Activated CD4-positive, alpha-beta T cell treated with anti-CD3 and anti-CD28 coated beads for 48 hours (primary cell): ENCODE results near the gene OR8B8.
"Not testable (repeated sequence)": the region's sequence is repeated elsewhere in the genome, so short reads cannot be mapped to it uniquely, and the experiment has no call there.

ENCODE experiments used
- DNase-seq: peaks from one replicate; pipeline ENCODE4 v3.0.0-alpha.2; 2020

OR8B8 gene, protein sequence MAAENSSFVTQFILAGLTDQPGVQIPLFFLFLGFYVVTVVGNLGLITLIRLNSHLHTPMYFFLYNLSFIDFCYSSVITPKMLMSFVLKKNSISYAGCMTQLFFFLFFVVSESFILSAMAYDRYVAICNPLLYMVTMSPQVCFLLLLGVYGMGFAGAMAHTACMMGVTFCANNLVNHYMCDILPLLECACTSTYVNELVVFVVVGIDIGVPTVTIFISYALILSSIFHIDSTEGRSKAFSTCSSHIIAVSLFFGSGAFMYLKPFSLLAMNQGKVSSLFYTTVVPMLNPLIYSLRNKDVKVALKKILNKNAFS

DNA sequence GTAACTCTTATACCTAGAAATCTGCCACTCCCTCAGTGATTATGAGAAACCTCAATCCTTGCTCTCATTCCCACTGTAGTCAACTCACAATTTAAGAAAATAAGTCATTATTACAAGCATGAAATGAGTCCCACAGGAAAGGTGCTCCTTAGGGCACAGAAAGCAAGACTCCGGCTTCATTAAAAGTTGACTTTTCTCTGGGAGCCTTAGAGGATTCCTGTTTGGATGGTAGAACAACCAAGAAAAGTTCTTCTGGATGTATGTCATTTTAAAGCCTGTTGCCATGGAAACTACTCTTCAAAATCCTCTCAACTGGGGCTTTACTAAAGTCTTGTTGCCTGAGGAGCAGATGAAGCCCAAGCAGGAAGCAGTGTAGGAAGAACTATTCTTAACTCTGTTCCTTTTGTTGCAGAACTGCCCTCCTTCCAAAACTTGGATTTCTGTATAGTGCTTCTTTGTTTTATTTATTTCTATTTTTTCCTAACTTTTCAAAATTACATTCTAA lies at the start of gene OR8B8:
OR8B8 (minus strand) TSS at position 51 of the 505 bp plus-strand sequence. CDS start 4,611 bp downstream, outside the sequence.
- no peak for DNase-seq

DNA sequence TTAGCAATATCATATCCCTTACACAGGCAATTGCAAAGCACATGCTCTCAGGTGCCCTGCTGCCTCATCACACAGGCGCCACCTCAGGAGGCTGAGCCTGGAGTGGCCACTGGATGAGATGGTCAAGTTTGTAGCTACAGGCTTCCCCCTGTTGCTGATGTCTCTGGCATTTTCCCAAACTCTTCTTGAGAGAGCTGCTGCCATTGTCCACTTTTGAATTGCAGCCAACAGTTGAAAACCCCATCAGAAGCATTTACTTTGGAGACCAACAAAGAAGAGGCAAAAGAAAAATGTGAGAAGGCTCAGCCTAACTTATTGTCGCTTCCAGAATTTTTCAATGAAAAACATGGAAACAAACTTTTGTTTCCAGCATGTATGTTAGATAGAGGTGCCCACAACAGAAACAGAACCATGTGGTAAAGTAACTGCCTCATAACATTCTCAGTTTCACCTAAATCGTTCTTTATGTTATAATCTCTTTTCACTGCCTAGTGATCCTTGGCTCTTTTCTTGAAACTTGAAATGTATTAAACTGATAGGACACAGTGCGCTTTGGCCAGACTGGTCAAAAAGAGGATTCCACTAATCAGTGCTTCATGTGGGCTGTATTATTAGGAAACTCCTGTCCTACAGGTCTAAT lies 47.6 kb upstream of the OR8B8 start:
- DNase-seq = no peak

DNA sequence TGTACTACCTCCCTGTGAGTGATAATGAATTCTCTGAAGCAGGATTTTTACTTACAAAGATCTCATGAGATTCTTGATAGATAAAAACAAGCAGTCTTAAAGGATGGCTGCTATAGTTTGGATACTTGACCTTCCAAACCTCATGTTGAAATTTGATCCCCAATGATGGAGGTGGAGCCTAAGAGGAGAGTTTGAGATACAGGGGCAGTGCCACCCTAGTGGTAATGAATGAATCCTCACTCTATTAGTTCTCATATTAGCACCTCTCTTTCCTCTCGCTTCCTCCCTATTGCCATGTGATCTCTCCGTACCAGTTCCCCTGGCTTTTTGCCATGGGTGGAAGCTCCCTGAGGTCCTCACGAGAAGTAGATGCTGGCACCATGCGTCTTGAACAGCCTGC lies 37.9 kb upstream of the OR8B8 start:
- DNase-seq = no peak

DNA sequence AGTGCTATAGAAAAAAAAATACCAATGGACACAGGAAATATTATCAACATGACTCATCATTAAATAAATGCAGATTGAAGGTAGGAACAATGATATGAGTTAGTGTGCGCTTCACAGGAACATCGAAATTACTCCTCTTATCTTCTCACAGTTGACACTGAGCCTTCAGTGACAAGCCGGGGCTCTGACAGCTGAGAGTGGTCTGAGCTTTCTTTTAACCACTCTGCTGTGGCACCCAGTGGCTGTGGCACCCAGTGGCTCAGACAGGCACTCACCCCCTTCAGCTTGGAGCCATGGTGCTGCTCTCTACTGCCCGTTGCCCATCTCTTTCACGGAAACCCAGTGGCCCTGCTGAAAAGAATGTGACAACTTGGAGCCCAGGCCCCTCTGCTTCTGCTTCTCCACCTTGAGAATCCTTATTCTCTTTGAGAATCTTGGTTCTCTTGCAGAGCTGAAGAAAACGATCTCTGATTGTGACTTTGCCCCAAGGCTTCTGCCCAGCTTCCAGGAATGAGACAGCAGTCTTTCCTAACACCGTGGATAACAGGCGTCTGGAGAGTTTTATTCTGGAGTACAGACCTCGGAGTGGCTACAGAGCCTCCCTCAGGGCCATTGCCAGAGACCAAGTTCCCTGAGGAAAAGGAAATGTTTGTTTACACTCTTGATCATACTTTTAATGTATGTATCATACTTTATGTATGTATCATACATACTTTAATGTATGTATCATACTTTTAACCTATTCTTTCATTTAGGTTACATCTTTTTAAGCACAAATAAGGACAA lies 37.1 kb upstream of the OR8B8 start:
- no peak for DNase-seq

DNA sequence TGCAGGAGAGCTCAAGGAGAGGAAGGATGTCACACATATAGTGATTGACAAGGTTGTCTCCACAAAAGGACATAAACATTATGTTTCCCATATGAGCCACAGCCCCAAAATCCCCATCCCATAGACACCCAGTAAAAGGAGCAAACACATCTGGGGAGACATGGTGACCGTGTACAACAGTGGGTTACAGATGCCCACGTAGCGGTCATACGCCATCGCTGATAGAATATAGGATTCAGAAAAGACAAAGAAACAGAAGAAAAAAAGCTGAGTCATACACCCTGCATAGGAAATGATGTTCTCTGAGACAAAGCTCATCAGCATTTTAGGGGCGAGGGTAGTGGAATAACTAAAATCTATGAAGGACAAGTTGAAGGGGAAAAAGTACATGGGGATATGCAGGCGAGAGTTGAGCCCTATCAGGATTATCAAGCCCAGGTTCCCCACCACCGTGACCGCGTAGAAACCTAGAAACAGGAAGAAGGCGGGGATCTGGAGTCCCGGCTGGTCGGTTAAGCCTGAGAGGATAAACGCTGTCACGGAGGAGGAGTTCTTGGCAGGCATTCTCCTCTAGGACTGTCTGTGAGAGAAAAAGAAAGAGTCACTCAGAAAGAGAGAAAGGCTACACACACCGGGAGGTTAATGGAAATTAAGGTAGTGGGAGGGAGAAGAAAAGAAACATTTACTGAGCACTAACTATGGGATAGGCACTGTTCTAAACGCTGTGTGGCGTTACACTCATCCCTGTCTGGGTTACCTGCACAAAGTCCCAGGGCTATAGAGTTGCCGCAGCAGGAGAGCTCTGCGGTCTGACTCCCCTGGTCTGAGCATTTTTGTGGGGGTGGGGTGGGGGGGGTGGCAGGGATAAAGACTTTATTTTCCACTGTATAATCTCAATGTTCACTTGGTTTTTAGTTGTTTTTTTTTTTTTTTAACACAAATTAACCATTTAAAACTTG lies 36.1 kb upstream of the OR8B8 start:
- DNase-seq = no peak

DNA sequence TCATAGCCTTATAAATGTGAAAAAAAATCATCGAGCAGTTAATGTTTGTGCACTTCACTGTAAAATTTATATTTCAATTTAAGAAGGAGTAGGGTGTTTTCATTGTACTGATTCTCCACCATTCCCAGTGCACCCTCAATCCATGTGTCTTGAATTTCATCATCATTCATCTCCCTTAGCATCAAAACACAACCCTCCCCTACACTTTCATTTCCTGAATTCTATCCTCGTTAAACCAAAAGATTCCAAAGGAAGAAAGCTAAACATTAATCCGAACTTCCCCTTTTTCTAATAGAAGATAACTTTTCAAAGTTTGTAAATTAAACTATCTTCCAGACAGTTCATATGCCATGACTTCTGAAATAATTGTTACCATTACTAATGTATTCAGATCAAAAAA lies 34.1 kb upstream of the OR8B8 start:
- no peak for DNase-seq

DNA sequence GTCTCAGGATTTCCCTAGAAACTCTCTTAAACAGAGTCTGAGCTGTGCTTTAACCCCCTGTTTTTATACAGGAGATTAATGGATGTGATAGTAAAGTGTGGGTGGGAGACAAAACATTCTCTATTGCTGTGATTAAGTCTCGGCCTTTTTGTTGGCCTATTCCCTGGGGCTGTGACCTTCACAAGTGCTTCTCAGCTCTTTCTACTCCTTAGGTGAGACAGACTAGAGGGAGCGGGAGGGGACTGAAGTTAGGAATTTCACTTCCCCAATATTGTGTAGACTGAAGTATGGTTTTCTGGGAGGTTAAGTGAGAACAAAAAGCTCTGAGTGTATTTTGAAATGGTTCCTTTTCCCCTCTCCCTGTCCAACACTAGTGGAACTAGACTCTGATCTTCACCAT lies 29.8 kb upstream of the OR8B8 start:
- DNase-seq = no peak

DNA sequence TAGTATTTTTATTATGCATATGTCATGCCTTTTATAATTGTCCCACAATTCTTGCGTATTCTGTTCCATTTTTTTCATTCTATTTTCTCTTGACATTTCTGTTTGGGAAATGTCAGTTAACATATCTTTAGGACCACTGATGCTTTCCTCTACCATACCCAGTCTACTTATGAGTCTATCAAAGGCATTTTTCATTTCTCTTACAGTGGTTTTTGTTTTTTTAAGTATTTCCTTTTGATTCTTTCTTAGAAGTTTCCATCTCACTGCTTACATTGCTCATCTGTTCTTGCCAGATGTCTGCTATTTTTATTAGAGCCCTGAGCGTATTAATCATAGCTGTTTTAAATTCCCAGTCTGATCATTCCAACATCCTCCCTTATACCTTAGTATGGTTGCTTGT lies 29.3 kb upstream of the OR8B8 start:
- no peak for DNase-seq

DNA sequence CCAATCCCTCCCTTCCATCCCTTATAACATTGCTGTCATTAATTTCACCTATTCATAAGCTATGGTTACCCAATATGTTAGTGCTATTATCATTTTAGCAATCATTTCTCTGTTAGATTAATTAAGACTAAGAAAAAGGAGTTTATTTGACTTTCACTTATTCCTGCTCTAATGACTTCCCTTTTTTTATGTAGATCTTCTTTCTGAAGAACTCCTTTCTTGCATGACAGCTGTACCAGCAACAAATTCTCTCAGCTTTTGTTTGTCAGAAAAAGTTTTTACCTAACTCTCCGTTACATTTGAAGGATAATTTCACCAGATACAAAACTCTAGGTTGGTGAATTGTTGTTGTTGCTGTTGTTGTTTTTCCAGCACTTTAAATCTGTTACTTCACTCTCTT lies 28.6 kb upstream of the OR8B8 start:
- no peak for DNase-seq

DNA sequence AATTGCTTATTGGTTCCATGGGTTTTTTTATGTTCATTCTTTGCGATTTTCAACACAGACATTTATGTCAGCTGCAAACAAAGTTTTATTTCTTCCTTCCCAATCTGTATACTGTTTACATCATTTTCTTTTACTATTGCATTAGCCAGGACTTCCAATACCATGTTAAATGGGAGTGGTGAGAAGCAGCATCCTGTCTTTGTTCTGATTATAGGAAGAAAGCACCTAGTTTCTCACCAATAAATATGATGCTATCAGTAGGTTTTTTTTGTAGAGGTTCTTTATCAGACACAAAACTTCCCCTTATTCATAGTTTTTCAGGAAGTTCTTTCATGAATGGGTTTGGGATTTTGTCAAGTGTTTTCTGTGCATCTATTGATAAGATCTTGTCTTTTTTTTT lies 28.0 kb upstream of the OR8B8 start:
- DNase-seq = no peak

DNA sequence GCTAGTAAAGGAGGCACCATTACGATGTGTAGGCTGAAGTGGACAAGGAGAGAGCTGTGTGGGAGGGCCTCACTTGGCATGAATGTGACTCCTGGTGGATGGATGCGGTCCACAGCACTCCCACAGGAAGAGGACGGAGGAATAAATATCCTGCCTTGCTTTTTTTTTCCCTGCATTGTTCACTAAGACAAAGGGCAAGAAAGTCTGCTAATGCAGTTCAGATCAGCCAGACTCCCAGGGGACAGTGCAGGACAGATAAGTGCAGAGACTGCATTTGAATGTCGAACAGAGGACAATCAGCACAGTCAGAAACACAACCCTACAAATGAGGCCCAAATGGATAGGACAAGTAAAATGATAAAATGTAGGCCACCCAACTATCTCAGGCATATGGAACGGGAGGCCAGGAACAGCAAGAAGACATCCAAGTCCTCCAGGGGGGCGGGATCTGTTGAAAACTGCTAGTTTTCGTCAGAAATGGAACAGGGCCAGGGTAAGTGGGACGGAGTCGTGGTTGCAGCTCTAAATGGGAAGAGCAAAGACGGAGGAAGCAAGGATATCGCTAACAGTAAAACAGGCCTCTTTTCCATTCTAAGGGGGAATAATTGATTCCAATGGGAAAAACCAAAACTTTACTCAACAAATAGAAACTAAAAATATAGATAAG lies 25.2 kb upstream of the OR8B8 start:
- no peak for DNase-seq

DNA sequence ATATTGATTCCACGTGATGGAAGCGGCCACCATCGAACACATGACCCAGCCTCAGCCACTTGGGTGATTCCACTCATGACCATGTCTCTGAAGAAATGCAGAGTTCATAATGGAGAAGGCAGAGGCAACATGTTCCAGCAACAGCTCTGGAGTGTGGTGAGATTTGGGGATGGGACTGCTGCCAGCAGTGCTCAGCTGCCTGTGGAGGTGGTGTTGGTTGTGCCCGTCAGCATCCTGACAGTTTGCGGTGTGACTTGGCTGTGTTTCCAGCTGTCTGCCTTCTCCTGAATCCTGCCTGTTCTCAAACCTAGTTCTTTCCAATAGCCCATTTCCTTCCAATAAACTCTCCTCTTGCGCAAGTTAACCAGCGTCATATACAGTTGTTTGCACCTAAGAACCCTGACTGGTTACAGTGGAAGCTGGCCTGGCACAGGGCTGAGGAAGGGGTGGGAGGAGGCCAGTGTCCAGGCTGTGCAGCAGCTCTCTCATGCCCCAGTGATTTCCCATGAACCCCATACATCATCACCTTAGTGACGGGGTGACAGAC lies 22.0 kb upstream of the OR8B8 start:
- DNase-seq = no peak

DNA sequence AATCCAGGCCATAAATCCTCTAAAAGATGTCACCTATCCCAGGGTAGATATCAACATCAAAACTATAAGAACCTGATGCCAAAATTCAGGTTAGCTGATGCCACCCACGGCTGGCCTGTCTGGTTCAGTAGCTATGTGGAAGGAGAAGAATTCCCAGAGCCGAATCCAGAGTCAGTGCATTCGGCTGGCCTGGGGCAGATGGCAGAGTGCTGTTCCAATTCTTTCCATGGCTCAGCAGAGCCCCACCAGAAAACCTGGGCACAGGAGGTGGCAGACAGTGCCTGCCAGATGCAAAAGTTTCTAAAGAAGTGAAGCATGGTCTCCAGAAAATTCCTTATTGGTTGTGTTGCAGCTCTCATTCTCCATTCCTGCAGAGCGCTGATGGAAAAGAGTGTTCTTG lies 19.9 kb upstream of the OR8B8 start:
- no peak for DNase-seq

DNA sequence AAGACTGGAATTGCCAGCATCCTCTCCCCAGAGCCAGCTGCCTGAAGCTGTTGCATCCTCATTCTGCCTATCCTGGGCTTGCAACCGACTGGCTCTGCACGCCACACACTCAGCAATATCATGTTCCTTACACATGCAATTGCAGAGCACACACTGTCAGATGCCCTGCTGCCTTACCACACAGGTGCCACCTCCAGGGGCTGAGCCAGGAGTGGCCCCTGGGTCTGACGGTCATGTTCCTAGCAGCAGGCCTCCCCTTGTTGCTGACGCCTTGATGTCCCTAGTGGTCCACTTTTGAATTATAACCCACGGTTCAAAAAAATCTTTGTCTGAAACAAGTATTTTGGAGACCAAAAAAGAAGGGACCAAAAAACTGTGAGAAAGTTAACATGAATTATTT lies 18.5 kb upstream of the OR8B8 start:
- DNase-seq = no peak

DNA sequence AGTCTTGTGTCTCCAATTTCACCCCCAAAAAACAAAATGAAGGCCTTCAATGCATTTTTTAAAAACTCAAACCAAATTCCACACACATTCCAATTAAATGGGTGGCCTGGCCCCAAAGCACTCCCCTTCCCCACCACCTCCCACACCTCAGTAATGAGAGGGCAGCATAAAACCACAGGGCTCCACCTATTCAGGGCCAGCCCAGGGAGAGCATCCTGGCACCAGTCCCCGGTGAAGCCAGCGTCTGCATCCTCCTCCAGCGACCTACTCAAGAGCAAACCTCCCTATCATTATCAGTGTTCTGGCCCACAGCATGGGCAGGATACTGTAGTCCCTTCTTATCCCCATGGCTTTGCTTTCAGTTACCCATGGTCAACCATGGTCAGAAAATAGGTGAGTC lies 17.8 kb upstream of the OR8B8 start:
- DNase-seq = no peak

DNA sequence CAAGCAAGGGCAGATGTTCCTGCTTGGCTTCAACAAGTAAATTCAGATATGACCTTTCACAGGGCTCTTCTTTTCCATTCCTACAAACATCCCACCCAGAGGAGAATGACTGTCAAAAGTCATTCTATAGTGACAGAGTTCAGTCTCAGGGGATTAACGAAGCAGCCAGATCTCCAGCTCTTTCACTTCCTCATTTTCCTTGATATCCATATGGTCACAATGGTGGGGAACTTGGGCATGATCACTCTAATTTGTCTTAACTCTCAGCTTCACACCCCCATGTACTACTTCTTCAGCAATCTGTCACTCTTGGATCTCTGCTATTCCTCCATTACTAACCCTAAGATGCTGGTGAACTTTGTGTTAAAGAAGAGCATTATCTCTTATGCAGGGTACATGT lies 15.0 kb upstream of the OR8B8 start:
- DNase-seq = no peak

DNA sequence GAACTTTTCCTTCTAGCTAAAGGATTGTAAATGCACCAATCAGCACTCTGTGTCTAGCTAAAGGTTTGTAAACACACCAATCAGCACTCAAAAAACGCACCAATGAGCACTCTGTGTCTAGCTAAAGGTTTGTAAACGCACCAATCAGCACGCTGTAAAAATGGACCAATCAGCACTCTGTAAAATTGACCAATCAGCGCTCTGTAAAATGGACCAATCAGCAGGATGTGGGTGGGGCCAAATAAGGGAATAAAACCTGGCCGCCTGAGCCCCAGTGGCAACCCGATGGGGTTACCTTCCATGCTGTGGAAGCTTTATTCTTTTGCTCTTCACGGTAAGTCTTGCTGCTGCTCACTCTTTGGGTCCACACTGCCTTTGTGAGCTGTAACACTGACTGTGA lies 13.9 kb upstream of the OR8B8 start:
- not testable (repeated sequence) for DNase-seq

DNA sequence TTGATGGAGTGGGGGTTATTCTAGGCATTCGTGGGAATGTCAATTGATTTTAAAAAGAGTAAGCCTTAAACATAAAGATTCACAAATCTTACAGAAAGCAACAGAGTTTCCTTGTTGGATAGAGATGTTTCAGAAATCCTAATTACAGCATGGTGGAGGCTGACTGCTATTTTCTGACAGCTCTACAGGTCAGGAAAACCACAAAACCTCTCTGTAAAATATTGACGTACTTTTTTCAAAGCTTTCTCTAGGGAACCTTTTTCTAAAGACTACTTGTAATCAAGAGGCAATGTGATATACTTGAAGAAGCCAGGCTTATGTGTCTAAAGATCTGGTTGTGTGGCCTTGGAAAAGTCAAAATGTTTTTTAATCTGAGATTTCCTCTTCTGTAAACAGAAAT lies 9.1 kb upstream of the OR8B8 start:
- no peak for DNase-seq

DNA sequence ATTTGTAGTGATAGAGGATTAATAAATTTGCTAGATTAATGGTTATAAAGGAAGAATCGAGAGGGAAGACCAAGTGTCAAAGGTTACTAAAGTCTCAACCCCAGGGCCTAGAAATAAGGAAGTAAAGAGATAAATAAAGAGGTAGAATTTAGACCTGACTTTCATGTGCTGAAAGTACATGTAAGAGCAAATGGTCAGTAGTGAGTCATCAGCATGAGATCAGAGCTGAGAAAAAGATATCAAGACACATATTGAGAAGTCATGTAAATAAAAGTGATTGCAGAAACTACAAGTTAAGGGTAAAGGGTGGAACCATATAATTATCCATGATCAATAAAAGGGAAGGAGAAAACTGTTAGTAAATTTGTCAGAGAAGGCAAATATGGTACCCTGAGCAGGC lies 1.4 kb upstream of the OR8B8 start:
- DNase-seq = no peak

DNA sequence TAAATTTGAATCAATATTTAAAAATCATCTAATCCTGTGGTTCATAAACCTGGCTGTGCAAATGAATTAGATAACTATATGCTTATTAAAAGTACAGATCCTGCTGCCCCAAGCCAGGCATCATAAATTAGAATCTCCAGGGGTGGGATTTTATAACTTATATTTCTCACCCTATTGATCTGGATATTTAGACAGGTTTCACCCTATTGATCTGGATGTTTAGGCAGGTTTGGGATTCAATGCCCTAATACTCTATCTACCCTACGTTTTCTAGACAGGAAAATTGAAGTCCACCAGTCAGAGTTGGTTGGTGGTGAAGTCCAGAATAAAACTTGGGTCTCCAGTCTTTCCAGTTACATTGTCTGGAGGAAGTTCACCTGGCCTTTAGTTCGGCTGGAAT lies 2.6 kb downstream of the OR8B8 start:
- DNase-seq = no peak

DNA sequence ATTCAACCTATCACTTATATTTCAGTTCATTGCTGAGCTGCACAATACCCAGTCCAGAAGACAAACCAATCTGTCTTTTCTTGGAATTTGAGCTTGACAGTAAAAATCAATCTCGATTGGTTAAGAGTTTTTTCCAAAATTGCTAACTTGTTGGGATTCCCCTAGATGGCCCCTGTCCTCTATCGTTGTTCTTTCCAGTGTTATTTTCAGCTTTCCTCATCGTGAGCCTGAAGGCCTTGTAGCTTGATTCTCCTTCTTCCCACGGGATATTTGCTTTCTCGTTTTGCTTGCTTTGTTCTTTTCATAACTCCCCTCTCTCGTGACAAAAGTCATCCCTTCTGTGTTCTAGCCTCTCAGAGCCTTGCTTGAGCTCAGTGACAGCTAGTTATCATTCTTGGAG lies 3.1 kb downstream of the OR8B8 start:
- no peak for DNase-seq

DNA sequence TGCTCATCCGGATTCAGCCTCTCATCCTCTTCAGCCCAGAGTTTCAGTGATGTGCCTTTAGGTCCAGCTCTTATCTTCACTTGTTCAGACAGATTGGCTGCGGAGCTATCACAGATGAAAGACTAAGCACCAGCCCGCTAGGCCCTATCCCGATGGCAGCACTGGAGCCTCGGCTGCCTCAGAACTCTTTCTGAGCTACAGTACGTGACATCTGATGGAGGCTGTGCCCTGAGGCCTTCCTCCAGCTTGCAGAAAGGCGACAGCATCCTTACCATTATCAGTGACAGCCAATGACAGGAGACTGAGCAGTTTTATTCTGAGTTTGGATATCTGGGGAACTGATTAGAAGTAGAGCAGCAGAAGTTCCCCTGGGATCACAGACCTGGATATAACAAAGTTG lies 4.0 kb downstream of the OR8B8 start:
- DNase-seq = no peak
